GM19035 (cell line): ENCODE results near the gene CACNB4.
"Not testable (repeated sequence)": the region's sequence is repeated elsewhere in the genome, so short reads cannot be mapped to it uniquely, and the experiment has no call there.

Source experiments
- ATAC-seq: cut with Tn5 transposase; IDR thresholded peaks from one replicate; pipeline ENCODE4 v1.9.1; 2021; ENCODE audit not compliant: unreplicated experiment

CACNB4 gene

DNA sequence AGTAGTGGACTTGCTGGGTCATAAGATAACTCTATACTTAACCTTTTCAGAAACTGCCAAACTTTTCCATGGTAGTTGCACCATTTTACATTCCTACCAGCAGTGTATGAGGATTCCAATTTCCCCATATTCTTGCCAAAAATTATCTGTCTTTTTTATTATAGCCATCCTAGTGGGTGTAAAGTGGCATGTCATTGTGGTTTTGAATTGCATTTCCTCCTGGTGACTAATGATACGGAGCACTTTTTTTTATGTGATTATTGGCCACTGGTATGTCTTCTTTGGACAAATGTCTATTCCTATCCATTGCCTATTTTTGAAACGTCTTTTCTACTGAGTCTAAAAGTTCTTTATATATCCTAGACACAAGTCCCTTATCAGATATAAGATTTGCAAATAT lies 44.3 kb downstream of the CACNB4 start:
- no peak for ATAC-seq

DNA sequence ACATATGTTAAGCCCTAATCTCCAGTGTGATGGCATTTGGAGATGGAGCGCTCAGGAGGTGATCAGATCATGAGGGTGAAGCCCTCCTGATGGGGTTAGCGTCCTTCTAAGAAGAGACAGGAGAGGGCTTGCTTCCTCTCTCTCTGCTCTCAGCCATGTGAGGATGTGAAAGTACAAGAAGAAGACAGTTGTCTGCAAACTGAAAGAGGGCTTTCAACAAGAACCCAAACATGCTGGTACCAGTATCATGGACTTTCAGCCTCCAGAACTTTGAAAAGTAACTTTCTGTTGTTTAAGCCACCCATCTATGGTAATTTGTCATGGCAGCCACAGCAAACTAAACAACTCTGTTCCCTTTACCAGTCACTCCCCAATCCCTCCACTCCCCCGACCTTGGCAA lies 47.4 kb downstream of the CACNB4 start:
- no peak for ATAC-seq

DNA sequence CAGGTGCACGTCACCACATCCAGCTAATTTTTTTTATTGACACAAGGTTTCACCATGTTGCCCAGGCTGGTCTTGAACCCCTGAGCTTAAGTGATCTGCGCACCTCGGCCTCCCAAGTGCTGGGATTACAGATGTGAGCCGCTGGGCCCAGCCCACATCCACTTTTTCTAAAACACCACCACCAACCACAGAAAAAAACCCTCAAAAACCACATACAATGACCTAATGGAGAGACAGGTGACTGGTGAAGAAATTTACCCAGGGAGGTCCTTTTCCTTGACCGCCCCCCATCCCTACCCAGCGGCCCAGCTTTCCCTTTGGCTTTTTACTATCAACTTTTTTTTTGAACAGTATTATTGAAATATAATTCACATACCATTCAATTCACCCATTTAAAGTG lies 47.9 kb downstream of the CACNB4 start:
- no peak for ATAC-seq

DNA sequence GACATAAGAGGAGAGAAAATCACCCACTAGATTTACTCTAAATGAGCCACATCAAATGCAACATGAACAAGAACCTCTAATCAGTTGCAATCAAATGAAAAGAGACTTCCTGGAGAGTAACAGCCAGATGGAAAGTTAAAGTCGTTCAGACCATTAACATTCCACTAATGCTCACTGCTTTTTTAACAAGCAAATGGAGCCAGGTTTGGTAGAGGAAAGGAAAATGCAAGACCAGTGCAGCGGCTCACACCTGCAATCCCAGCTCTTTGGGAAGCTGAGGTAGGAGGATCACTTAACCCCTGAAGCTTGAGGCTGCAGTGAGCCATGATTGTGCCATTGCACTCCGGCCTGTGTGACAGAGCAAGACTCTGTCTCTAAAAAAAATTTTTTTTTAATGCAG lies 48.5 kb downstream of the CACNB4 start:
- ATAC-seq = no peak

DNA sequence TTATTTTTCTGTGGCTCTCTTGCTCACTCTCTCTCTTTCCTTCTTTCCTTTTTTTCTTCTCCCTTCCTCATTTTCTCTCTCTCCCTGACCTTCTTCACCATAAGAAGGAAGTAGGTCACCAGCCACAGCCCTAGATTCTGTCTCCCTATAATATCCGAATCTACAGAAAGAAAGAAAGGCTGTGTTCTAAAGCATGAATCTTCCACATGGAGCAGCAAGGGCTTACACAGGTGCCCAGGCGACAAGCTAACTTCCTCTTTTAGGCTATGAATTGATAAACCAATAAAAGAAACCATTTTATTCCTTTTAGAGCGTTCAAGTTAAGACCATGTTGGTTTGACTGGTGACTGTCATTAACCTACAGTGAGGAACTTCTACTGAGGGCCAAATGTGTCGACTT lies 49.3 kb downstream of the CACNB4 start:
- no peak for ATAC-seq

DNA sequence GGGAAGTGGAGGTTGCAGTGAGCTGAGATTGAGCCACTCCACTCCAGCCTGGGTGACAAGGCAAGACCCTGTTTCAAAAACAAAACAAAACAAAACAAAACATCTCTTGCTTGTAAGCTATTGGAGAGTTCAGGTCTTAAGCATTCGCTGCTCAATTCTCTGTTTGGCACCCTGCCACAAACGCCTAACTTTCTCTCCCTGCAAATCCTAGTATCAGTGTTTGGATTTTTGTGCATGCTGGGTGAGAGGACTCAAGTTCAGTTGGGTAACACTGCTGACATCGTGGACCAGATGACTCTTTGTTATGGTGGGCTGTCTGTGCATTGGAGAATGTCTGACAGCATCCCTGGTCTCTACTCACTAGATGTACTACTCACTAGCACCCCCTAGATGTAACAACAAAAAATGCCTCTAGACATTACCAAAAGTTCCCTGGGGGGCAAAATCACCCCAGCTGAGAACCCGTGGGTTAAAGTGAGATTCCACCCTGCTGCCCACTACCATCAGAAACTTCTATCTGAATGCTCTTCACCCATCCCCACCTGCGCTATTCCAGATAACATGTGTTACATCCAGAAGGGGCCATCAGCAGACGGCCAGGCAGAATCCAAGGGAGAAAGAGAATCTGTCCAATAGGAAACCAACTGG lies 50.9 kb downstream of the CACNB4 start:
- no peak for ATAC-seq

DNA sequence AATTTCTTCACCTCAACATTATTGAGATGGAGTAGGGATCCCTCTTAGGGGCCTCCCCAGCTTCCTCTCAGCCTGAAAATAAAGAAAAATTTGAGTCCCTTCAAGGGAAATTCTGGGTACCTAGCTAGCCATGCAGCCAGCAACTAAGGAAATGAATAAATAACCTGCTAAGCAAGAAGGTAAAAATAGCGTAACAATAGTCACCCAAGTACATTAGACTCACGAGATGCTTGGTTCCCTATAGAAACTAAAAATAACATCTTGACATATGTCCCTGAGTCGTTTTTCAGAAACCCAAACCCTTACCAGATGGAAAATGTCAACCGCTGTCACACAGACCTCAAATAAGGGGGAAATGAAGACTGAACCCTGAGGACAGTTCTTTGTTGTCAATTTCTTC lies 51.9 kb downstream of the CACNB4 start:
- peak; percentile 55 for ATAC-seq

DNA sequence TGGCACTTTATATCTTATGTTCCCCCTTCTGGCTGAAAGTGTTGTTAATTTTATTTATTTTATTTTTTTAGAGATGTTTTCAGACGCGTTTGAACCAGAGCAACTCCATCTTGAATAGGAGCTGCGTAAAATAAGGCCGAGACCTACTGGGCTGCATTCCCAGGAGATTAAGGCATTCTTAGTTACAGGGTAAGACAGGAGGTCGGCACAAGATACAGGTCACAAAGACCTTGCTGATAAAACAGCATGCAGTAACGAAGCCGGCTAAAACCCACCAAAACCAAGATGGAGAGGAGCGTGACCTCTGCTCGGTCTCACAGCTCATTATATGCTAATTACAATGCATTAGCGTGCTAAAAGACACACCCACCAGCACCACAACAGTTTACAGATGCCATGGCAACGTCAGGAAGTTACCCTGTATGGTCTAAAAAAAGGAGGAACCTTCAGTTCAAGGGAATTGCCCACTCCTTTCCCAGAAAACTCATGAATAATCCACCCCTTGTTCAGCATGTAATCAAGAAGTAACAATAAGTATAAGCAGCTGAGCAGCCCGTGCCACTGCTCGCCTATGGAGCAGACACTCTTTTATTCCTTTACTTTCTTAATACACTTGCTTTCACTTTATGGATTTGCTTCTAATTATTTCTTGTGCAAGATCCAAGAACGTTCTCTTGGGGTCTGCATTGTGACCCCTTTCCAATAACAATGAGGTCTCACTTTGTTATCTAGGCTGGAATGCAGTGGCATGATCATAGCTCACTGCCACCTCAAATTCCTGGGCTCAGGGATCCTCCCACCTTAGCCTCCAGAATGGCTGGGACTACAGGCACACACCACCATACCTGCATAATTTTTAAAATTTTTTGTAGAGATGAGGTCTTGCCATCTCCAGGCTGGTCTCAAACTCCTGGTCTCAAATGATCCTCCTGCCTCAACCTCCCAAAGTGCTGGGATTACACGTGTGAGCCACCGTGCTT lies 55.9 kb downstream of the CACNB4 start:
- no peak for ATAC-seq

DNA sequence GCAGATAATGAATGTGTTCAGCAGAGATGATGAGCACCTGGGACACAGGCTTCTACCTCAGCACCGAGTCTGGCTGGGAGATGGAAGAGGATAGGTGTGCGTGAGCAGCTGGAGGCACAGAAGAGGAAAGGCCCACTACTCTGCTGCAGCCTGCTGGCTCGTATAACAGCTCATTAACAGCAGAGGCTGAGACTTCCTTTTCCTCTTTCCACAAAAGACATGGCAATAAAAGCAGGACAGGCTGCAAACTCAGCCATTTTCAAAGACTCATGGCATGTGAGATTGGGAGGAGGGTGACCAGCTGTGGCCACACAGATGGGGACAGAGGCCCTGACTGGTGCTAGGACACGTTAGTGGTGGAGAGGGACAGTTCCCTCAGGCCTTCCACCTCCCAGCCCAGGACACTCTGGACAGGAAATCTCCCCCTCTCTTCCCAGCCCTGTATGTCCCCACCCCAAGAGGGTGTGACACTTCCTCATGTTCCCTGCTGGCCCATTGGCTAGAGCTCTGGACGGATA lies 60.3 kb downstream of the CACNB4 start:
- no peak for ATAC-seq

DNA sequence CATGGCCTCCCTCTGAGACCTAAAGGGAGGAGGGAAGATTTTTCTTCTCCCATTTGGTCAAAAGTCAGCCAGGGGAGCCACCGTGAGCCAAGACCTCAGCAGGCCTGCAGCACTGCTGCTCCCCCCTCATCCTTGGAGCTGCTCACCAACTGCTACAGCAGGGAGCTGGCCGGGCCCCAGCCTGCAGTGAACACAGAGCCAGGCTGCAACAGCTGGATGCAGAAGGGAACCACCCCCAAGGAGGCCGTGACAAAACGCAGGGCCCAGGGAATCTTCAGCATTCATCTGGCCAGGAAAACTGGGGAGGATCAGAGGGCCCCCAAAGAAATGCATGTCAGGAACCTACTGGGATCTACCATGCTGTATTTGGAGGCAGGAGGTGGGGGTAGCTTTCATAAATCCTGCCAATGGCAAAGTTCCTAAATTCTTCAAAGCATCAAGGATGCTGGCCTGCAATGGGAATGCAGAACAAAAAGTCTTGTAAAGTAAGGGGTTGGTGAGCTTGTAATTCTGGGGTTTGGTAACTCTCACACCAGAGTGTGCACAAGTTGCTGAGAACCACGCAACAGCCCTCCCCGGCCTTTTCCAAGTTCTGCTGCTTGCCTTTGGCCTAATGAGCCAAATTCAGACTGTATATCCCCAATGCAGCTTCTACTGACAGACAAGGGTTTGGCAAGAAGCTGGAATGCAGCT lies 61.0 kb downstream of the CACNB4 start:
- no peak for ATAC-seq

DNA sequence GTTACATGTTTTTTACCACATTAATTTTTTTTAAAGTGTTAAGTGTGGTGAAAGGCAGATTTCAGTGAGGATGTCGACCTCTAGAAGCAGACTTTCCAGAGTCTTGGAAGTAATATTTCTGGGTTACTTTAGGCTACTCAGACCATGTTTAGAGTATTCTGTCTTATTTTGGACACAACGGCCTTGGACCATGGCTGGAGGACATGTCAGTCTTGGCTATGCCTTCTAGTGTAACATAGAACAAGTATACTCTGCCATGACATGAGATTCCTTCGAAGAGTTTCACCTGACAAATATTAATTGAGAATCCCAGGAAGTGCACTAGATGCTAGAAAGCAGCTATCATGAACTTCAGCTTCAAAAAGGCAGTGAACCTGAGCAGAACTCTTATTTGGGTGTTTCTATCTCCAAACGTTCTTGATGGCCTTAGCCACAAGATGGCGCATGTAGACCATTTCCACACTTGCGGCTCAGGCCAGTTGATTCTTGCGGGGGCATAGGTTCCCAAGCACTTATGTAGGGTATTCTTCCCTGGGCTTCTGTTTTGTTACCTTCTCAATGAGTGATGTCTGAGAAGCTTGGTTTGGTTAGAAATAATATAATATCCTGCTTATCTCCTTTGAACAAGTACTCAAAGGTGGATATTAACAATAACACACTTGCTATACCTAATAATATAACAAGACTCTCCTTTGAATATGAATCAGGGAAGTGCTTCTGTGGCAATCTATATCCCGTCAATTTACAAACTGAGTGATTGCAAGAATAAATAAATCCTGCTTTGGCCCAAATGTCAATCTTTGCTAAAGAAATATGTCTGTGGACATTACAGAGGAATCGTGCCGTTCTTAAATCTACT lies 62.0 kb downstream of the CACNB4 start:
- ATAC-seq = peak; percentile 74

DNA sequence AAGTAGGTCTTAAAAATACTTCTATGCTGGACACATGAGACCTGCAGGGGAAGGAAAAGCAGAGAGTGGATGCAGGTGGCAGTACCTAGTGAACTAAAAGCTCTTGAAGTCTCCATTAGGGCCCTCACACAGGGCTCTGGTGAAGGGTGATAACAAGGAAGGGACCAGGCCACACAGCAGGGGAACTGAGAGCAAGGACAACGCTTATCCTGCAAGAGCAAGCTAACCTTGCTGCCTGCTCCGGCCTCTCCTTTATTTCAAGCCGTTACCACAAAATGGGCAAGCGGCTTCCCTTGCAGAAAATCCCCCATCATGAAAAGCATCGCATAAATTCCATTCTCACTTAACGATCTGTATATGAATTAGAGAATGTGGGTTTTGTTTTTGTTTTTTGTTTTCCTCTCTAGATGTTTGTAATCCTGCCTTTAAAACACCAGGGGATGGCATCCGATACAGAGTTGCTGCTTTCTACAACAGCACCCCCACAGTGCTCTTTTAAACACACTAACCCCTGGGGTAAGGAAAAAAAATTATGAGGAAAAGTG lies 64.5 kb downstream of the CACNB4 start:
- ATAC-seq = no peak

DNA sequence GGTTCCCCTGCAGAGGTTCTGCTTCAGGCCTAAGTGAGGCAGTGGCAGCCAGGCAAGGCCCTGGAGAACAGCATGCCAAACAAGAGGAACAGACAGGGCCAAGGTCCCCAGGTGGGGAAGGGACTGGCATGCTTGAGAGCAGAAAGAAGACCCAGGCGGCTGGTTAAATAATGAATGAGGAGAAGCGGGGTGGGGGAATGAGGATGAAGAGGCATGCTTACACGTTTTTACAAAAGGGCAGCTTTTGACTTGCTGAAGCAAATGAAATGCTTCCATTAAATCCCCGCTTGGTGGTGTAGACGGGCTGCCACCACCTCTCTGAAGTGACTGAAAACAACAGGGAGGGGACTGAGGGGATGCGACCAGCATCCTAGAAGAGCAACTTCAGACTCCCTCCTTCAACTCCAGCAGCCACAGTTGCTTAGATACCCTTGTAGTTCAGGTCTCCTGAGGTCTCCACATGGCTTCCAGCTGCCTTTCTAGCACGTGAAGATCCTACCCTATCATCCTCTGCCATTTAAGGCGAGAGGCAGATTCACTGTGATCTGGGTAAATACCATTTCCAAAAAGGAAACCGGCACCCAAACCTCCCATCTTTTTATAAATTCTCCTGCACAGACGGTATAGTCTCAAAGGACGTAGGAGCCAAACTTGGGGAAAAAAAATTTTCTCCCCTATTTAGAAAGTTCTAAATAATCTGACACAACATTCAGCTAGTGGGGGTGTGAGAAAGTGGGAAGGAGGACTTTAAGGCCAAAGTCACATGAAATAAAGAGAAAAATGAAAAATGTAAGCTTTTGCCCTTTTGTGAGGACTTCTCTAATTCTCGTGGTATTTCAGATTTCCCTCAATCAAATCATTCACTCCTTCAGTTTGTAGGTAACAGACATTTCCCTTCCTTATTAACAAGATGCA lies 65.6 kb downstream of the CACNB4 start:
- no peak for ATAC-seq

DNA sequence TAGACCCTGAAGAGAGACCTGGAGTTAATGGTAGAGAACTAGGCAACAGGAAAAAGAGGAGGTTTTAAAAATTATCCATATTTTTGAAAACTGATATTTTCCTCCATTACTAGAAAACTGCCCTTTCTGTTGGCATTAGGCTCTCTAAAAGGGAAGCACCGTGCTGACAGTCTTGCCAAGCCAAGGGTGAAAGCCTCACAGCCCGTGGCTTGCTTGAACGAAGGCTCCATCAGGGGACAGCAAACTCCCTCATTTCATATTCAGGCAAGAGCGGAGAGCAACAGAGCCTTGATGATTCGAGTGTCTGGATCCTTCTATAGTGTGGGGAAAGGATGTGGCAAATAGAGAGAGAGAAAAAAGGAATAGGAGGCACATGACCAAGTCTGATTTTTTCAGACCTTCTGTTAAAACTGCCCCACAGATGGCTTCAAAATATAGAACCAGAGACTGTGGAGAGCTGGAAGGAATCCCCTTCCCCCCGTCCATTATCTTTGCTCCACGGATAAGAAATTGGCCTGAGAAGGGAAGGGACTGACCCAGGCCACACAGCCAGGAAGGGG lies 67.0 kb downstream of the CACNB4 start:
- ATAC-seq = no peak

DNA sequence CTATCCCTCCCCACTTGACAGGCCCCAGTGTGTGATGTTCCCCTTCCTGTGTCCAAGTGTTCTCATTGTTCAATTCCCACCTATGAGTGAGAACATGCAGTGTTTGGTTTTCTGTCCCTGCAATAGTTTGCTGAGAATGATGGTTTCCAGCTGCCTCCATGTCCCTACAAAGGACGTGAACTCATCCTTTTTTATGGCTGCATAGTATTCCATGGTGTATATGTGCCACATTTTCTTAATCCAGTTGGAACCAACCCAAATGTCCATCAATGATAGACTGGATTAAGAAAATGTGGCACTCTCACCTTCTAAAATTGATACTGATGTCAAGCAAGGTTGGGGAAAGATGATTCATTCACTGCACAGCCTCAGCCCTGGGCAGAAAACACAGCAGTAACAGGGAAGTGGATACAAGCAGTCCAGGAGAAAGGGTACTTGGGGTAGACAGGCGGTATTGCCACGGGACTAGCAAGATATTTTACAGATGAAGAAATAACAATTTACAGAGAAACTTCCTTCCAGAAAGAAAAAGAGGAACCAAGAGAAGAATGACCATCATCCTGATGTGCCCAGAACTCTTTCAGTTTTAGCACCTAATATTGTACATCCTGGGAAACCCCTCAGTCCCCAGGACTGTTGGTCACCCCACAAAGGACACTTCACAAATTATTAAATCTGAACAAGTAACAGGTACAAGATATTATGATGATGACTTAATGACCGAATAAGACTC lies 68.1 kb downstream of the CACNB4 start:
- ATAC-seq = not testable (repeated sequence)

DNA sequence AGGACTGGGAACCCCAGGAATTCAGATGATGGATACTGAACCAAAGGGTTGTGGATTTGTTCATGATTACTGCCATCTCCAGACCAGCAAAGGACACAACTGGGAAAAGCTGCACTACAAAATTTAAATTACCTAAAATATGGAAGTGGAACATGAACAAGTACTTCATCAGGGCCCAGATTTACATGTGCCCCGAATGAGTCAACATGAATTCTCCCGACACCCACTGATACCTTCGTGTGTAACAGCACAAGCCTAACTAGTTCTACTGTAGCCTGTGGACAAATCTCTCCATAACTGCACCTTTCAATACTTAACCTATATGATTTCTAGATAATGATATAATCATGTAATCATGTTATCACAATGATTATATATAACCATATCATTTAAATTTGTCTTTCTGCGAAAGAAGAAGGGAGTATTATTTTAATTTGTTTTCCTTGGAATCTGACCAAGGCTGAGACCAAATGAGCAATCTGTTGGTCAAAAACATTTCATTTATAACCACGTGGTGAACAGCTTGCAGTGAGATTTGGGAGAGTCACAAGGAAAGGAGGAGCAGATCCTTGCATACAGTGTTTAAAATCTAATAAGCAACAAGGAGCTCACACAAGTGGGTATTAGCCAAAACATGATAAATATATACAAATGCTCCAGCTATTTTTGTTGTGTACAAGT lies 70.5 kb downstream of the CACNB4 start:
- no peak for ATAC-seq

DNA sequence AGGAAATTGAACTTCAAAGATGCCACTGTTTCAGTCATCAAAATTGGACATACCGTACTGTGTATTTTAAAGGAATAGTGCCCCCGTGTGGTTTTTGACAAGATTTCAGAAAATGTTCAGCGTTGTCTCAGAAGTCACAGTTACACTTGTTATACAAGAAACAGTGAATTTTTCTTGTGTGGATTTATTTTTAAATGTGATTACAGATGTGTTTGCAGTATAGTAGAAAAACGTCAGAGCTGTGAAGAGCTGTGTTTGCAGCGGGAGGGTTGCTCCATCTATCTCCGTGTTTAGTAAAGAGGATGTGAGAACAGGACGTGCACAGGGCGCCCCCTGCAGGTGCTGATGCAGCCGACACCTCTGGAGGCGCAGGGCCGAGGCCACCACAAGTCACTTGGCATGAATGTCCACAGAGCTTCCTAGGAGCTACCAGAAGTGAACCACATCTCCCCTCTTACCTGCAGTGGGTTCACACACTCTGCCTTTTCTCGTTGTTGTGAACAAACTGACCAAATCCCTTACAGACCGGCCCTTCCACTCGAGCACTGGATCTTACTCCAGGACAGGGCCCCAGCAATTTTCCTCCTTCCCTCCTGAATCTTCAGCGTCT lies 73.1 kb downstream of the CACNB4 start:
- ATAC-seq = peak; percentile 93
